GM19035 (cell line): ENCODE data around the gene ZNF83.
"Not testable (repeated sequence)": the region's sequence is repeated elsewhere in the genome, so short reads cannot be mapped to it uniquely, and the experiment has no call there.

Experiments used
- ATAC-seq: cut with Tn5 transposase; IDR thresholded peaks from one replicate; pipeline ENCODE4 v1.9.1; 2021; ENCODE audit not compliant: unreplicated experiment

The ZNF83 gene

GRCh38 chr19:52640916-52641315 is 2.8 kb upstream of the ZNF83 start:
- ATAC-seq = no peak

GRCh38 chr19:52639996-52640395 is 1.8 kb upstream of the ZNF83 start:
- ATAC-seq = no peak

DNA sequence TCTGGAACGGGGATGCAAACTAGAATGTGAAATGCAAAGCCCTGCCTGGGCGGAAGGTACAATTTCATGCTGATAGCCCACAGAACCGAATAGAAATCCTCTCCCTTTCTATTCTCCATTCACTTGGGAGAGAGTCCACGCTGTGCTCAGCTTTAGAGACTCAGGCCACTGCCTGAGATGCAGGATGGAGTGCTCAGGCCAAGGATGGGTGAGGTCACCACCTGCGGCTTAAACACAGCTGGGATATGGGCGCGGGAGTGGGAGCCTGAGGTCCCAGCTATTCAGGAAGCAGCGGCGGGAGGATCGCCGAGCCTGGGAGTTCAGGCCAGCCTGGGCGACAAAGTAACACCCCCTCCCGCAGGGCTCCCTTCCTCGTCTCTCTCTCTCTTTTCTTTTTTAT is 446 bp upstream of the ZNF83 start:
- peak; percentile 10 for ATAC-seq

DNA sequence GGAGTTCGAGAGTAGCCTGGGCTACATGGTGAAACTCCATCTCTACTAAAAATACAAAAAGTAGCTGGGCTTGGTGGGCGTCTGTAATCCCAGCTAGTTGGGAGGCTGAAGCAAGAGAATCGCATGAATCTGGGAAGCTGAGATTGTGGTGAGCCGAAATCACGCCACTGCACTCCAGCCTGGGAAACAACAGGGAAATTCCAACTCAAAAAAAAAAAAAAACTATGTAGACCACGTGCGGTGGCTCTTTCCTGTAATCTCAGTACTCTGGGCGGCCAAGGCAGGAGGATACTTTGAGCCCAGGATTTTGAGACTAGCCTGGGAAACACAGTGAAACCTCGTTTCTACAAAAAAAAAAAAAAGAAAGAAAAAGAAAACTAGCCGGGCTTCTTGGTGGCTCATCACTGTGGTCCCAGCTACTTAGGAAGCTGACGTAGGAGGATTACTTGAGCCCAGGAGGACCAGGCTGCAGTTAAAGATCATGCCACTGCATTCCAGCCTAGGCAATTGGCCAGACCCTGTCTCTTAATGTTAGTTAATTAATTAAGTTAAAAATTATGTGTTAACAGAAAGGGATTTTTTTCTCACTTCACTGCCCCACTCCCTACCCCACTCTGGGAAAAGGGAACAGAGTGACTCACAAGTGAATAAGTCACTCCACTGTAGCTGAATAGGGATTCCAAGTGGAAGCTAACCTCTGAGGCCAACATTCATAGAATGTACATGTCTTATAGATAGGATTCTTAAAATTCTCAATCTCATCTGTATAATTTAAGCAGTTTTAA is 2.2 kb downstream of the ZNF83 start:
- no peak for ATAC-seq

- ATAC-seq = not testable (repeated sequence)
These were observed 10.7 kb downstream of the ZNF83 start for GRCh38 chr19:52627441-52627840.

GRCh38 chr19:52626915-52627314 is 11.2 kb downstream of the ZNF83 start:
- no peak for ATAC-seq

DNA sequence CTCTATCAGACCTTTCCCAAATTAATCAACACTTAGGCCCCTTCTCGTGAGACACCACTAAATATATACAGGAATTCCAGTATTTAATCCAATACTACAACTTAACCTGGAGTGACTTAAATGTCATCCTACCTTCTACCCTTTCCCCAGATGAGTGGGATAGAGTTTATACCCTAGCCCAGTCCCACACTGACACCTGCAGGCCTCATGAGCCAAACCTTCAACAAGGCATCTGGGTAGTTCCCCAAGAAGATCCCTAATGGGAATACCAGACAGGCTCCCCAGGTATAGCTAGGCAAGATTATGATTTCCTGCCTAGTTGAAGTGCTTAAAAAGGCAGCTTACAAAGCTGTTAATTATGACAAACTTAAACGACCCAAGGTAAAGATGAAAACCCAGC is 15.9 kb downstream of the ZNF83 start:
- no peak for ATAC-seq

- no peak for ATAC-seq
These were observed 16.8 kb downstream of the ZNF83 start for GRCh38 chr19:52621376-52621775.

GRCh38 chr19:52613299-52613906 is 24.8 kb downstream of the ZNF83 start:
- no peak for ATAC-seq

- ATAC-seq = no peak
These were observed 34.5 kb downstream of the ZNF83 start for GRCh38 chr19:52603558-52604207.

DNA sequence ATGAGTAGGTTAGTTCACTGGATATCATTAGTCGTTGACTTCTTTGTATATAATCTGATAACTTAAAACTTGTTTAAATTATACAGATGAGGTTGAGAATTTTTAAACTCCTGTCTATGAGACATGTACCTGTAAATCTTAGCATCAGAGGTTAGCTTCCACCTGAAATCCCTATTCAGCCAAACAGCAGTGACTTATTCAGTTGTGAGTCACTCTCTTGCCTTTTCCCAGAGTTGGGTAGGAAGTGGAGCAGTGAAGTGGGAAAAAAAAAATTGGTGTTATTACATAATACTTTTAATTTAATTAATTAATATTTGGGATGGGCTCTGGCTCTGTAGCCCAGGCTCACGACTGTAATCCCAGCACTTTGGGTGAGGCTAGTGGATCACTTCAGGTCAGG is 35.2 kb downstream of the ZNF83 start:
- ATAC-seq = no peak

DNA sequence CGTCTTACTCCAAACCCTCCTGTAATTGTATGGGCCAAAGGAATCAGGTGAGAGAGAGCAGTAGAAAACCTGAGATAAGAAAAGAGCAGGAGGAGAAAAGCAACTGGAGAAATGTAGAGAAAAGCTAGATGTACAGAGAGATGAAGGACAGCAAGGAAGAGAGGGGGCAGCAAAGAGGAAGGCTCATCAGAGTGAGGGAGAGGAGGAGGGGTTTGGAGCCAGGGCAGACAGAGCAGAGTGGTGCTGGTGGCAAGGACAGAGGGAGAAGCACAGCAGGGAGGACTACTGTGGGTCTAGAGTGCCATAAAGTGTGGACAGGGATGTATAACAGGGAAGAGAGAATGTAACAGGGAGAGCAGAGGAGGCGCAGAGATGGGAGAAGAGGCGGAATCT is 36.2 kb downstream of the ZNF83 start:
- not testable (repeated sequence) for ATAC-seq

- ATAC-seq = peak; percentile 91
These were observed 36.9 kb downstream of the ZNF83 start for GRCh38 chr19:52601025-52601973.

DNA sequence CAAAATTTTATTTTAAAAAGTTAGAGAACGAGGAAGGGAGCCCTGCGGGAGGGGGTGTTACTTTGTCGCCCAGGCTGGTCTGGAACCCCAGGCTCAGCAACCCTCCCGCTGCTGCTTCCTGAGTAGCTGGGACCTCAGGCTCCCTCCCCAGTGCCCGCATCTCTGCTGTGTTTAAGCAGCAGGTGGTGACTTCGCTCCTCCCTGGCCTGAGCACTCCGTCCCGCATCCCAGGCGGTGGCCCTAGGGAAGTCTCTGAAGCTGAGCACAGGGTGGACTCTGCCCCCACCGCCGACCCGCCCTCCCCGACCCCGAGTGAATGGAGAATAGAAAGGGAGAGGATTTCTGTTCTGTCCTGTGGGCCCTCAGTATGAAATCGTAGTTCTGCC is 37.5 kb downstream of the ZNF83 start:
- ATAC-seq = peak; percentile 19

- ATAC-seq = no peak
These were observed 38.9 kb downstream of the ZNF83 start for GRCh38 chr19:52599241-52599640.

- ATAC-seq = not testable (repeated sequence)
These were observed 44.7 kb downstream of the ZNF83 start for GRCh38 chr19:52593441-52593840.

DNA sequence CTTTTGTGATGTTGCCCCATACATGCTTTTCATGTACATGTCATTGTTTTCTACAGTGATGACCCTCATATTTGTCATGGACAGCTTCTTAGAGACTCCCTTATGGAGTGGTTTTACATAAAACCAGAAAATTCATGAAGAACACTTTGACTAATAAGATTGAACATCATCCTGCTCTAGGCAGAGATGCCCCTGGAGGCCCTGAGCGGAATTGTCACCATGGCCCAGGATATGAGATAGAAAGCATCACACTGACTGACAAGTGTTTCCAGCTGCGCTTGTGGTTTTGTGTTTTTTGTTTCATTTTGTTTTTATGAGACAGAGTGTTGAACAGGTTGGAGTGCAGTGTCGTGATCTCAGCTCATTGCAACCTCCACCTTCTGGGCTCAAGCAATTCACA is 45.9 kb downstream of the ZNF83 start:
- ATAC-seq = no peak

DNA sequence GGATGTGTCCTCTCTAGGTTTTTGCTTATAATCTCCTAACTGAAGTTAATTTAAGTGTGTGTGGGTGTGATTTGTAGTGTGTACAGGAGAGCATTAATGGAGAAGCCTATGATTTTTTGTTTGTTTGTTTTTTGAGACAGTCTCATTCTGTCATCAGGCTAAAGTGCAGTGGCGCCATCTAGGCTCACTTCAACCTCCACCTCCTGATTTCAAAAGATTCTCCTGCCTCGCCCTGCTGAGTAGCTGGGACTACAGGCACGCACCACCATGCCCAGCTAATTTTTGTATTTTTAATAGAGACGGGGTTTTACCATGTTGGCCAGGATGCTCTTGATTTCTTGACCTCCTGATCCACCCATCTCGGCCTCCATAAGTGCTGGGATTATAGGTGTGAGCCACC is 47.4 kb downstream of the ZNF83 start:
- no peak for ATAC-seq

GRCh38 chr19:52585604-52586003 is 52.6 kb downstream of the ZNF83 start:
- ATAC-seq = no peak

- ATAC-seq = no peak
These were observed 53.3 kb downstream of the ZNF83 start for GRCh38 chr19:52584736-52585440.
